PC-9 (cell line): Measurements from ENCODE around the gene PDE4D. TPM values are rescaled to one million over a fixed set of nuclear protein-coding genes. Genes with fewer than 3 reads are reported as not detected.

ENCODE experiments used
- BruUV-seq: library from RNA; stranded (reverse); fragments of 400-500 nt; replicated peaks from 2 replicates; lab custom pipeline; 2021; lab: Mats Ljungman, UMichigan
- CTCF ChIA-PET: fragments of 300-600 bp; sonication (Branson Sonifier 250); formaldehyde crosslinking; loops from one replicate; lab custom pipeline; 2022; ENCODE audit warnings: antibody characterized with exemption; lab: Charles Lee
- POLR2A ChIA-PET: fragments of 300-600 bp; sonication (Branson Sonifier 250); formaldehyde crosslinking; loops from one replicate; lab custom pipeline; 2022; ENCODE audit warnings: antibody characterized with exemption; ENCODE audit not compliant: unreplicated experiment; lab: Charles Lee
- DNase-seq, 2 experiments: peaks; one replicate each; pipeline versions ENCODE4 v3.0.0 to v3.0.0-alpha.2; 2015 to 2022; ENCODE audit warnings: mixed read lengths in 1 of 2
- H2AFZ ChIP-seq: fragments of 200-600 bp; sonication (generic); 2 replicates; pipeline ENCODE4 v1.8.1; 2017; ENCODE audit warnings: antibody characterized with exemption
- H3F3A ChIP-seq: fragments of 200-600 bp; sonication (generic); 2 replicates; pipeline ENCODE4 v1.8.1; 2017; ENCODE audit warnings: antibody characterized with exemption, mild to moderate bottlenecking, low read depth; ENCODE audit not compliant: insufficient read depth
- H3K27ac ChIP-seq: fragments of 200-600 bp; sonication (generic); 2 replicates; pipeline ENCODE4 v1.6.1; 2016; ENCODE audit warnings: mixed run types
- H3K27me3 ChIP-seq: fragments of 200-600 bp; sonication (generic); 2 replicates; pipeline ENCODE4 v1.6.1; 2016; ENCODE audit warnings: low read depth, mixed run types; ENCODE audit not compliant: insufficient read depth
- H3K36me3 ChIP-seq: fragments of 200-600 bp; sonication (generic); 2 replicates; pipeline ENCODE4 v1.6.1; 2016; ENCODE audit warnings: low read depth, mixed run types
- H3K4me1 ChIP-seq: fragments of 200-600 bp; sonication (generic); replicated peaks from 2 replicates; pipeline ENCODE4 v1.6.1; 2016; ENCODE audit warnings: mixed run types; ENCODE audit not compliant: insufficient read depth
- H3K4me2 ChIP-seq: fragments of 200-600 bp; sonication (generic); 2 replicates; pipeline ENCODE4 v1.6.1; 2017; ENCODE audit warnings: mixed run types
- H3K4me3 ChIP-seq: fragments of 200-600 bp; sonication (generic); 2 replicates; pipeline ENCODE4 v1.6.1; 2016; ENCODE audit warnings: mixed run types
- H3K79me2 ChIP-seq: fragments of 200-600 bp; sonication (generic); 2 replicates; pipeline ENCODE4 v1.6.1; 2017; ENCODE audit warnings: low read depth, mixed run types
- H3K9me2 ChIP-seq: fragments of 200-600 bp; sonication (generic); 2 replicates; pipeline ENCODE4 v1.8.1; 2017; ENCODE audit warnings: mild to moderate bottlenecking; ENCODE audit not compliant: insufficient read depth
- H3K9me3 ChIP-seq: fragments of 200-600 bp; sonication (generic); 2 replicates; pipeline ENCODE4 v1.8.1; 2016; ENCODE audit warnings: low read depth; ENCODE audit not compliant: insufficient read depth
- H4K20me1 ChIP-seq: fragments of 200-600 bp; sonication (generic); 2 replicates; pipeline ENCODE4 v1.8.1; 2017; ENCODE audit not compliant: insufficient read depth
- CTCF ChIP-seq: fragments of 200-600 bp; sonication (generic); conservative IDR thresholded peaks from 2 replicates; pipeline ENCODE4 v1.6.1; 2017; ENCODE audit warnings: mixed run types, antibody characterized with exemption, mild to moderate bottlenecking, moderate library complexity
- EZH2 ChIP-seq: fragments of 200-600 bp; sonication (generic); IDR thresholded peaks from 2 replicates; pipeline ENCODE4 v1.8.0; 2017; ENCODE audit warnings: antibody characterized with exemption, low read depth
- intact Hi-C: fragments of 100-400 bp; cut with micrococcal nuclease; formaldehyde crosslinking; loops from one replicate; pipeline ENCODE4 v1.10.0; 2022; ENCODE audit not compliant: unreplicated experiment
- total RNA-seq: library from RNA; stranded (reverse); gene quantifications from 2 replicates; pipeline ENCODE4 v1.2.3, GENCODE V29; 2021

Gene PDE4D
- total RNA-seq, 1 experiment from 2014 or later, result 9.8 TPM

GRCh38 chr5:59532979-59533729 is 360.4 kb downstream of the PDE4D start:
- H3K27me3 ChIP-seq, result no peaks in the 10 kb centered on the region
- no peaks in the 10 kb centered on the region for H3F3A ChIP-seq
- no peak overlapping the region for H2AFZ ChIP-seq
- H3K4me2 ChIP-seq, result no peak overlapping the region
- DNase-seq, result no peak
- H3K27ac ChIP-seq, result no peak overlapping the region
- no TSS peak for BruUV-seq
- H3K9me2 ChIP-seq, result no peaks in the 10 kb centered on the region
- POLR2A ChIA-PET, result no interaction called here
- TF ChIP-seq EZH2, result no peak
- no peak for TF ChIP-seq CTCF
- H3K4me1 ChIP-seq, result no peaks in the 10 kb centered on the region
- H3K9me3 ChIP-seq, result no peaks in the 10 kb centered on the region; the same call in 1 of the 2 replicates
- CTCF ChIA-PET, result no interaction called here
- intact Hi-C loops, result no loop called here
- H3K4me3 ChIP-seq, result no peak overlapping the region
- no peaks in the 10 kb centered on the region for H3K36me3 ChIP-seq
- no peaks in the 10 kb centered on the region for H3K79me2 ChIP-seq
- no peaks in the 10 kb centered on the region for H4K20me1 ChIP-seq

- CTCF ChIA-PET, result no interaction called here
Measured at GRCh38 chr5:59529239-59529638, 364.3 kb downstream of the PDE4D start.

GRCh38 chr5:59528202-59528862 is 365.2 kb downstream of the PDE4D start:
- Histone ChIP-seq H3K9me3 (peaks cover 9% of the 10 kb centered on the region), H3K4me3 (no peak overlapping the region), H3K36me3 (no peaks in the 10 kb centered on the region; the same call in 1 of the 2 replicates), H4K20me1 (no peaks in the 10 kb centered on the region), H3K27ac (no peak overlapping the region), H3K4me1 (no peaks in the 10 kb centered on the region), H2AFZ (no peak overlapping the region), H3F3A (no peaks in the 10 kb centered on the region), H3K9me2 (no peaks in the 10 kb centered on the region), H3K27me3 (no peaks in the 10 kb centered on the region), H3K4me2 (no peak overlapping the region), H3K79me2 (no peaks in the 10 kb centered on the region)
- intact Hi-C loops, result no loop called here
- TF ChIP-seq EZH2, result no peak
- TF ChIP-seq CTCF, result no peak
- ChIA-PET CTCF (no interaction called here), POLR2A (no interaction called here)
- no TSS peak for BruUV-seq
- no peak for DNase-seq

More at GRCh38 chr5:59529239-59529638, 364.3 kb downstream of the PDE4D start:
- H3K9me3 ChIP-seq, result peaks cover 4% of the 10 kb centered on the region
- H3F3A ChIP-seq, result no peaks in the 10 kb centered on the region
- no peak overlapping the region for H3K27ac ChIP-seq
- no peak overlapping the region for H3K4me3 ChIP-seq
- no peaks in the 10 kb centered on the region for H3K9me2 ChIP-seq
- intact Hi-C loops, result no loop called here
- H2AFZ ChIP-seq, result no peak overlapping the region
- H3K4me1 ChIP-seq, result no peaks in the 10 kb centered on the region
- DNase-seq, result no peak
- no peak for TF ChIP-seq EZH2
- TF ChIP-seq CTCF, result no peak
- no peaks in the 10 kb centered on the region; the same call in 1 of the 2 replicates for H3K36me3 ChIP-seq
- BruUV-seq, result no TSS peak
- no peaks in the 10 kb centered on the region for H4K20me1 ChIP-seq
- no peak overlapping the region for H3K4me2 ChIP-seq
- POLR2A ChIA-PET, result no interaction called here
- H3K27me3 ChIP-seq, result no peaks in the 10 kb centered on the region
- H3K79me2 ChIP-seq, result no peaks in the 10 kb centered on the region
